Calu3 (cell line): ENCODE data around the gene C22orf42. TPM values are rescaled to one million over a fixed set of nuclear protein-coding genes. Genes with fewer than 3 reads are reported as not detected.
A peak's percentile ranks its signal among the peaks of the same experiment; 100 is the strongest.

Experiments
- BruUV-seq: library from RNA; stranded (reverse); fragments of 400-500 nt; replicated peaks from 2 replicates; lab custom pipeline; 2021; lab: Mats Ljungman, UMichigan
- CTCF ChIA-PET: fragments of 300-600 bp; sonication (Branson Sonifier 250); formaldehyde crosslinking; loops from one replicate; lab custom pipeline; 2022; ENCODE audit warnings: antibody characterized with exemption; lab: Charles Lee
- DNase-seq: peaks from one replicate; pipeline ENCODE4 v3.0.0; 2022
- H3K27ac Mint-ChIP-seq: one replicate; pipeline ENCODE4 v1.8.0; 2022; ENCODE audit warnings: mixed read lengths; ENCODE audit not compliant: unreplicated experiment
- H3K27me3 Mint-ChIP-seq: one replicate; pipeline ENCODE4 v1.8.0; 2022; ENCODE audit warnings: mixed read lengths; ENCODE audit not compliant: unreplicated experiment
- H3K36me3 Mint-ChIP-seq: one replicate; pipeline ENCODE4 v1.8.0; 2022; ENCODE audit warnings: mild to moderate bottlenecking, moderate library complexity, mixed read lengths; ENCODE audit not compliant: insufficient read depth, unreplicated experiment
- H3K4me1 Mint-ChIP-seq: one replicate; pipeline ENCODE4 v1.8.0; 2022; ENCODE audit warnings: mild to moderate bottlenecking, low read depth, mixed read lengths; ENCODE audit not compliant: unreplicated experiment
- H3K4me3 Mint-ChIP-seq: one replicate; pipeline ENCODE4 v1.8.0; 2022; ENCODE audit warnings: mild to moderate bottlenecking, low read depth, moderate library complexity, mixed read lengths; ENCODE audit not compliant: unreplicated experiment
- H3K9me3 Mint-ChIP-seq: one replicate; pipeline ENCODE4 v1.8.0; 2022; ENCODE audit warnings: low read depth, mixed read lengths; ENCODE audit not compliant: unreplicated experiment
- CTCF ChIP-seq: fragments of 200-600 bp; IDR thresholded peaks from one replicate; pipeline ENCODE4 v1.8.0; 2022; ENCODE audit warnings: antibody characterized with exemption; ENCODE audit not compliant: unreplicated experiment
- intact Hi-C: fragments of 100-400 bp; cut with micrococcal nuclease; formaldehyde crosslinking; loops from one replicate; pipeline ENCODE4 v1.10.0; 2022; ENCODE audit not compliant: unreplicated experiment
- total RNA-seq: library from RNA; stranded (reverse); gene quantifications from 2 replicates; pipeline ENCODE4 v1.2.3, GENCODE V29; 2022

The C22orf42 gene
- total RNA-seq, 1 experiment from 2014 or later = not detected

GRCh38 chr22:32123657-32124056 is 35.4 kb downstream of the C22orf42 start:
- Mint-ChIP-seq H3K4me1 (no peaks in the 10 kb centered on the region), H3K9me3 (no peaks in the 10 kb centered on the region), H3K27ac (no peak overlapping the region), H3K4me3 (no peak overlapping the region), H3K36me3 (no peaks in the 10 kb centered on the region), H3K27me3 (peaks cover 15% of the 10 kb centered on the region)
- no peak for TF ChIP-seq CTCF
- CTCF ChIA-PET = interaction anchor here (0.6 kb wide), 1 partner anchor 19 kb away, joined by 3 read pairs; no protein-coding TSS in a partner anchor
- peak; percentile 45 for DNase-seq
- no TSS peak for BruUV-seq
- intact Hi-C loops = no loop called here

- TF ChIP-seq CTCF = no peak
- no TSS peak for BruUV-seq
- no peak overlapping the region for H3K27ac Mint-ChIP-seq
- no peaks in the 10 kb centered on the region for H3K9me3 Mint-ChIP-seq
- peaks cover 15% of the 10 kb centered on the region for H3K27me3 Mint-ChIP-seq
- CTCF ChIA-PET = interaction anchor here (0.6 kb wide), 1 partner anchor 19 kb away, joined by 3 read pairs; no protein-coding TSS in a partner anchor
- DNase-seq = no peak
- no peaks in the 10 kb centered on the region for H3K4me1 Mint-ChIP-seq
- intact Hi-C loops = no loop called here
- H3K4me3 Mint-ChIP-seq = no peak overlapping the region
- no peaks in the 10 kb centered on the region for H3K36me3 Mint-ChIP-seq
Measured at GRCh38 chr22:32122899-32123298, 36.2 kb downstream of the C22orf42 start.

GRCh38 chr22:32120603-32121002 is 38.5 kb downstream of the C22orf42 start:
- H3K4me1 Mint-ChIP-seq = no peaks in the 10 kb centered on the region
- CTCF ChIA-PET = no interaction called here
- intact Hi-C loops = no loop called here
- BruUV-seq = no TSS peak
- no peak for TF ChIP-seq CTCF
- H3K27me3 Mint-ChIP-seq = peaks cover 31% of the 10 kb centered on the region
- H3K4me3 Mint-ChIP-seq = no peak overlapping the region
- DNase-seq = no peak
- H3K36me3 Mint-ChIP-seq = no peaks in the 10 kb centered on the region
- no peak overlapping the region for H3K27ac Mint-ChIP-seq
- H3K9me3 Mint-ChIP-seq = no peaks in the 10 kb centered on the region

GRCh38 chr22:32119568-32120235 is 39.4 kb downstream of the C22orf42 start:
- BruUV-seq = no TSS peak
- no peak for DNase-seq
- intact Hi-C loops = no loop called here
- no peak overlapping the region for H3K27ac Mint-ChIP-seq
- TF ChIP-seq CTCF = no peak
- peaks cover 33% of the 10 kb centered on the region for H3K27me3 Mint-ChIP-seq
- no peaks in the 10 kb centered on the region for H3K36me3 Mint-ChIP-seq
- H3K4me3 Mint-ChIP-seq = no peak overlapping the region
- CTCF ChIA-PET = no interaction called here
- H3K9me3 Mint-ChIP-seq = no peaks in the 10 kb centered on the region
- H3K4me1 Mint-ChIP-seq = no peaks in the 10 kb centered on the region
